C4-2B (cell line): ENCODE data around the gene MTA1.

Experiments
- H3K27ac ChIP-seq: fragments of 450-650 bp; 2 replicates; pipeline ENCODE4 v1.5.1; 2017
- ZFX ChIP-seq: fragments of 450-650 bp; IDR thresholded peaks from 2 replicates; pipeline ENCODE4 v1.6.1; 2017
- TF ChIP-seq, protein P1 (sequence below): fragments of 450-650 bp; conservative IDR thresholded peaks from 2 replicates; pipeline ENCODE4 v1.5.1; 2017; ENCODE audit warnings: mild to moderate bottlenecking

Gene MTA1

DNA sequence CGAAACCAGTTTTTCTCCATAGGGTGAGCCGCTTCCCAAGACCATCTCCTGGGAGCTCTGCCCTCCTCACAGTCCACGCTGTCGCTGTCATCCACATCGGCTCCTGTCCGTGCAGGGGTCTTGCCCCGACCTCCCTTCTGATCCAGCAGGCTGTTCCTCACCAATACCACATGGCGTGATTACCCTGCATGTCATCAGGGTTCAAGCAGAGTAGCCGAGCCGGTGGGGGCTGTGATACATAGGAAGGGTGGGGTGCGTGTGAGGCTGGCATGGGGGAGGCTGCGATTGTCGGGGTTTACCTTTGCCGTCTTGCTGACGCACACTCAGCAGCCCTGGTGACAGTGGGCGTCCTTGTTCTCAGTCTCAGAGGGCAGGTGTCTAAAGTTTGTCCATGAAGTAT lies 88.4 kb downstream of the MTA1 start:
- H3K27ac ChIP-seq = no peak overlapping the region
- TF ChIP-seq, protein P1, sequence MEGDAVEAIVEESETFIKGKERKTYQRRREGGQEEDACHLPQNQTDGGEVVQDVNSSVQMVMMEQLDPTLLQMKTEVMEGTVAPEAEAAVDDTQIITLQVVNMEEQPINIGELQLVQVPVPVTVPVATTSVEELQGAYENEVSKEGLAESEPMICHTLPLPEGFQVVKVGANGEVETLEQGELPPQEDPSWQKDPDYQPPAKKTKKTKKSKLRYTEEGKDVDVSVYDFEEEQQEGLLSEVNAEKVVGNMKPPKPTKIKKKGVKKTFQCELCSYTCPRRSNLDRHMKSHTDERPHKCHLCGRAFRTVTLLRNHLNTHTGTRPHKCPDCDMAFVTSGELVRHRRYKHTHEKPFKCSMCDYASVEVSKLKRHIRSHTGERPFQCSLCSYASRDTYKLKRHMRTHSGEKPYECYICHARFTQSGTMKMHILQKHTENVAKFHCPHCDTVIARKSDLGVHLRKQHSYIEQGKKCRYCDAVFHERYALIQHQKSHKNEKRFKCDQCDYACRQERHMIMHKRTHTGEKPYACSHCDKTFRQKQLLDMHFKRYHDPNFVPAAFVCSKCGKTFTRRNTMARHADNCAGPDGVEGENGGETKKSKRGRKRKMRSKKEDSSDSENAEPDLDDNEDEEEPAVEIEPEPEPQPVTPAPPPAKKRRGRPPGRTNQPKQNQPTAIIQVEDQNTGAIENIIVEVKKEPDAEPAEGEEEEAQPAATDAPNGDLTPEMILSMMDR = no peak
- TF ChIP-seq ZFX = no peak

DNA sequence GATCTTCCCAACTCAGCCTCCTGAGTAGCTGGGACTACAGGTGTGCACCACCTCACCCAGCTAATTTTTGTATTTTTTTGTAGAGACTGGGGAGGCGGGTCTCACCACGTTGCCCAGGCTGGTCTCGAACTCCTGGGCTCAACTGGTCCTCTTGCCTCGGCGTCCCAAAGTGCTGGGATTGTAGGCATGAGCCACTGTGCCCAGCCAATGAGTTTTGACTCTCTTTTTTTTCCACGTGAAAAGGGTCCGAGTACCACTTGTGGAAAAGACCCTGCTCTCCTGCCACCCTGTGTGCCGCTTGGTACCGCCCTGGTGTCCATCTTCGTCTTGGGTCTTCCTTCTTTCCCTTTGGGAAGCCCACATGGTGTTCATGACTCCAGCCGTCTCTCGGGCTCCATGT lies 89.0 kb downstream of the MTA1 start:
- TF ChIP-seq ZFX = no peak
- TF ChIP-seq, protein P1 = no peak
- H3K27ac ChIP-seq = no peak overlapping the region

DNA sequence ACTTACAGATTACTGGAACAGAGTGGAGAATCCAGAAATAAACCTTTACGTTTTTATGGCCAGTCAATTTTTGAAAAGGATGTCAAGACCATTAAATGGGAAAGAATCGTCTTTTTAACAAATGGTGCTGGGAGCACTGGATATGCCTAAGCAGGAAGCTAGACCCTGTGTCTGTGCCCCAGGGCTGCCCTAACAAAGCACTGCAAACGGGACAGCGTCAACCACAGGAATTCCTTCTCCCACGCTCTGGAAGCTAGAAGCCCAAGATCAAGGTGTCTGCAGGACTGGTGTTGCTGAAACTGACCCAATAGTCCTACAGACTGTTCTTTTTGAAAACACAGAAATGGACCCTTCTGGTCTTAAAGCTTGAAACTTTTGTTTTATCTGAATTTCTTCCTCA lies 97.5 kb downstream of the MTA1 start:
- no peak for TF ChIP-seq ZFX
- TF ChIP-seq, protein P1 = no peak
- H3K27ac ChIP-seq = no peak overlapping the region

DNA sequence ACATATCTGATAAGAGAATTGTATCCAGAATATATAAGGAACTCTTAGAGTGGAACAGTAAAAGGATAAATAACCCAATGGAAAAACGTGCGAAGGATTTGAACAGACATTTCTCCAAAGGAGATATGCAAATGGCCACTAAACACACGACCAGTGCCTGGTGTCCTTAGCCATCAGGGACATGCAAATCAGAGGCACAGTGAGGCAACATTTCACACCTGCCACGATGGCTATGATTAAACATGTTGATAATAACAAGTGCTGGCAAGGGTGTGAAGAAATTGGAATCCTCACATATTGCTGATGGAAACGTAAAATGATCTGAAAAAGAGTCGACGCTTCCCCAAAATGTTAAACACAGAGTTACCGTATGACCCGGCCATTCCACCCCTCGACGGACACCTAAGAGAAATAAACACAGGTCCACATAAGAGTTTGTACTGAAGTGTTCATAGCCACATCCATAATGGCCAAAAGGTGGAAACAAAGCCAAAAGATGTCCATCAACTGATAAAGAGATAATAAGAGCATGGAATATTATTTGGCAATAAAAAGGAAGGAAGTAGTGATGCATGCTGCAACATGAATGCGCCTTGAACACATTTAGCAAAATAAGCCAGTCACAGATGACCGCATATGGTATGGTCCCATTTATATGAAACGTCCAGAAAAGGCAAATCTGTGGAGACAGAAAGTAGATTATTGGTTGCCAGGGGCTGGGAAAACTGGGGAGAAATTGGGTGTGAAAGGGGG lies 100.5 kb downstream of the MTA1 start:
- H3K27ac ChIP-seq = no peak overlapping the region
- TF ChIP-seq ZFX = no peak
- TF ChIP-seq, protein P1 = no peak
